ENCODE measurements around the gene CCDC121. TPM values are rescaled to one million over a fixed set of nuclear protein-coding genes. Genes with fewer than 3 reads are reported as not detected.
A peak's percentile ranks its signal among the peaks of the same experiment; 100 is the strongest.

CCDC121 gene
- total and polyA plus RNA-seq, 9 of the 15 experiments (the other 6 are each of a cell fraction or from before 2014, with no cell fraction given), result 2.2 to 4.7 (median 4.1) TPM

GRCh38 chr2:27663285-27664153, 34.7 kb upstream of the CCDC121 start, which contains the start of the genes SLC4A1AP and SUPT7L (continued):
- TF ChIP-seq ESRRA (IDR thresholded peaks at IDR 0.05; ENCODE audit: borderline replicate concordance, low read depth) (peak; percentile 84), FOSL1 (tag; conservative IDR thresholded peaks at IDR 0.05) (0 out of 2 replicates have a peak, but pooled peaks have one; percentile 31), CEBPB (tag; IDR thresholded peaks at IDR 0.05) (peak; percentile 50), NRF1 (conservative IDR thresholded peaks at IDR 0.05 in 1 of 2, IDR thresholded peaks at IDR 0.05 in 1 of 2) (peak; percentile 88 to 90), CXXC5 (CRISPR knock-in tag; IDR thresholded peaks at IDR 0.05) (peak; percentile 75), ETV1 (tag; conservative IDR thresholded peaks at IDR 0.05; ENCODE audit: low read depth) (peak; percentile 63), THRAP3 (IDR thresholded peaks at IDR 0.05; ENCODE audit: borderline replicate concordance) (peak; percentile 95), POLR2AphosphoS5 (IDR thresholded peaks at IDR 0.05; ENCODE audit: control insufficient read depth, insufficient read depth, low read depth, low read length) (peak; percentile 64; the same call in 1 of the 2 replicates), HNRNPL (IDR thresholded peaks at IDR 0.05; ENCODE audit: low read depth, low read length) (no peak), MTA3 (IDR thresholded peaks at IDR 0.05; ENCODE audit: borderline replicate concordance) (peak; percentile 97), YY1 (IDR thresholded peaks at IDR 0.05; ENCODE audit: borderline replicate concordance in 1 of 3, control insufficient read depth in 1 of 3, extremely low read depth in 1 of 3, insufficient read depth in 3 of 3, insufficient read length in 1 of 3, insufficient replicate concordance in 2 of 3, low read depth in 1 of 3, low read length in 2 of 3) (peak; percentile 64 to 94 (median 88)), ZZZ3 (IDR thresholded peaks at IDR 0.05) (0 out of 2 replicates have a peak, but pooled peaks have one; percentile 75), ZNF24 (IDR thresholded peaks at IDR 0.05) (0 out of 2 replicates have a peak, but pooled peaks have one; percentile 57), GATAD2A (IDR thresholded peaks at IDR 0.05) (0 out of 2 replicates have a peak, but pooled peaks have one; percentile 46), LEF1 (IDR thresholded peaks at IDR 0.05) (peak; percentile 86), PCBP2 (IDR thresholded peaks at IDR 0.05; ENCODE audit: low read depth, low read length, poor library complexity, severe bottlenecking) (no peak), ARHGAP35 (IDR thresholded peaks at IDR 0.05; ENCODE audit: partially characterized antibody) (no peak)
- TF ChIP-seq, protein P1, sequence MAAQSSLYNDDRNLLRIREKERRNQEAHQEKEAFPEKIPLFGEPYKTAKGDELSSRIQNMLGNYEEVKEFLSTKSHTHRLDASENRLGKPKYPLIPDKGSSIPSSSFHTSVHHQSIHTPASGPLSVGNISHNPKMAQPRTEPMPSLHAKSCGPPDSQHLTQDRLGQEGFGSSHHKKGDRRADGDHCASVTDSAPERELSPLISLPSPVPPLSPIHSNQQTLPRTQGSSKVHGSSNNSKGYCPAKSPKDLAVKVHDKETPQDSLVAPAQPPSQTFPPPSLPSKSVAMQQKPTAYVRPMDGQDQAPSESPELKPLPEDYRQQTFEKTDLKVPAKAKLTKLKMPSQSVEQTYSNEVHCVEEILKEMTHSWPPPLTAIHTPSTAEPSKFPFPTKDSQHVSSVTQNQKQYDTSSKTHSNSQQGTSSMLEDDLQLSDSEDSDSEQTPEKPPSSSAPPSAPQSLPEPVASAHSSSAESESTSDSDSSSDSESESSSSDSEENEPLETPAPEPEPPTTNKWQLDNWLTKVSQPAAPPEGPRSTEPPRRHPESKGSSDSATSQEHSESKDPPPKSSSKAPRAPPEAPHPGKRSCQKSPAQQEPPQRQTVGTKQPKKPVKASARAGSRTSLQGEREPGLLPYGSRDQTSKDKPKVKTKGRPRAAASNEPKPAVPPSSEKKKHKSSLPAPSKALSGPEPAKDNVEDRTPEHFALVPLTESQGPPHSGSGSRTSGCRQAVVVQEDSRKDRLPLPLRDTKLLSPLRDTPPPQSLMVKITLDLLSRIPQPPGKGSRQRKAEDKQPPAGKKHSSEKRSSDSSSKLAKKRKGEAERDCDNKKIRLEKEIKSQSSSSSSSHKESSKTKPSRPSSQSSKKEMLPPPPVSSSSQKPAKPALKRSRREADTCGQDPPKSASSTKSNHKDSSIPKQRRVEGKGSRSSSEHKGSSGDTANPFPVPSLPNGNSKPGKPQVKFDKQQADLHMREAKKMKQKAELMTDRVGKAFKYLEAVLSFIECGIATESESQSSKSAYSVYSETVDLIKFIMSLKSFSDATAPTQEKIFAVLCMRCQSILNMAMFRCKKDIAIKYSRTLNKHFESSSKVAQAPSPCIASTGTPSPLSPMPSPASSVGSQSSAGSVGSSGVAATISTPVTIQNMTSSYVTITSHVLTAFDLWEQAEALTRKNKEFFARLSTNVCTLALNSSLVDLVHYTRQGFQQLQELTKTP (IDR thresholded peaks at IDR 0.05; ENCODE audit: low read depth in 1 of 2, partially characterized antibody in 2 of 2), result peak; percentile 71 to 98
- TF ChIP-seq, protein P2, sequence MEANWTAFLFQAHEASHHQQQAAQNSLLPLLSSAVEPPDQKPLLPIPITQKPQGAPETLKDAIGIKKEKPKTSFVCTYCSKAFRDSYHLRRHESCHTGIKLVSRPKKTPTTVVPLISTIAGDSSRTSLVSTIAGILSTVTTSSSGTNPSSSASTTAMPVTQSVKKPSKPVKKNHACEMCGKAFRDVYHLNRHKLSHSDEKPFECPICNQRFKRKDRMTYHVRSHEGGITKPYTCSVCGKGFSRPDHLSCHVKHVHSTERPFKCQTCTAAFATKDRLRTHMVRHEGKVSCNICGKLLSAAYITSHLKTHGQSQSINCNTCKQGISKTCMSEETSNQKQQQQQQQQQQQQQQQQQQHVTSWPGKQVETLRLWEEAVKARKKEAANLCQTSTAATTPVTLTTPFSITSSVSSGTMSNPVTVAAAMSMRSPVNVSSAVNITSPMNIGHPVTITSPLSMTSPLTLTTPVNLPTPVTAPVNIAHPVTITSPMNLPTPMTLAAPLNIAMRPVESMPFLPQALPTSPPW (CRISPR knock-in tag; IDR thresholded peaks at IDR 0.05), result peak; percentile 41; the same call in 1 of the 2 replicates
- TF ChIP-seq, protein P3, sequence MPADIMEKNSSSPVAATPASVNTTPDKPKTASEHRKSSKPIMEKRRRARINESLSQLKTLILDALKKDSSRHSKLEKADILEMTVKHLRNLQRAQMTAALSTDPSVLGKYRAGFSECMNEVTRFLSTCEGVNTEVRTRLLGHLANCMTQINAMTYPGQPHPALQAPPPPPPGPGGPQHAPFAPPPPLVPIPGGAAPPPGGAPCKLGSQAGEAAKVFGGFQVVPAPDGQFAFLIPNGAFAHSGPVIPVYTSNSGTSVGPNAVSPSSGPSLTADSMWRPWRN (IDR thresholded peaks at IDR 0.05; ENCODE audit: low read depth), result peak; percentile 54; the same call in 1 of the 2 replicates

Measured in K562 (cell line).